ENCODE data around the gene PSAT1. TPM values are rescaled to one million over a fixed set of nuclear protein-coding genes. Genes with fewer than 3 reads are reported as not detected.

PSAT1 gene
- total RNA-seq, 2 experiments from 2014 or later = 132 to 137 TPM

DNA sequence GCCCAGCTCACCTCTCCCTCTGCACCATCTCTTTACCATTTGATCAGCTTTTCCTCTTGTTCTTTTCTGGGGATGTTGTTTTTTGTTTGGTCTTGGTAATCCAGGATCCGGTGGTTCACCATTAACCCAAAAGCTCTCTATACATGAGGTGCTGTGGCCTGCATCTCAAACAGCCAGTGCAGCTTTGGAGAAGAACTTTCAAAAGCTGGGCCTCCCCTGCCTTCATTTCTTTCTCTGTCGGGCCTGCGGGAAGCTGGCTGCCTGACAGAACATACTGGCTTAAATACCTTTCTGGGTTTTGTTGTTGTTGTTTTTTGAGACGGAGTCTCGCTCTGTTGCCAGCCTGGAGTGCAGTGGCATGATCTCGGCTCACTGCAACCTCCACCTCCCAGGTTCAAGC is 12.1 kb downstream of the PSAT1 start:
- ChIA-PET POLR2A (no interaction called here), CTCF (interaction anchor here (1.1 kb wide), 1 partner anchor 48 kb away, joined by 3 read pairs; no protein-coding TSS in a partner anchor)
- Mint-ChIP-seq H3K36me3 (peaks cover 73% of the 10 kb centered on the region), H3K4me3 (no peak overlapping the region), H3K27ac (no peak overlapping the region), H3K27me3 (no peaks in the 10 kb centered on the region), H3K4me1 (ENCODE audit: low read depth) (no peaks in the 10 kb centered on the region), H3K9me3 (no peaks in the 10 kb centered on the region)
- intact Hi-C loops (cut with micrococcal nuclease) = no loop called here
- DNase-seq = no peak

DNA sequence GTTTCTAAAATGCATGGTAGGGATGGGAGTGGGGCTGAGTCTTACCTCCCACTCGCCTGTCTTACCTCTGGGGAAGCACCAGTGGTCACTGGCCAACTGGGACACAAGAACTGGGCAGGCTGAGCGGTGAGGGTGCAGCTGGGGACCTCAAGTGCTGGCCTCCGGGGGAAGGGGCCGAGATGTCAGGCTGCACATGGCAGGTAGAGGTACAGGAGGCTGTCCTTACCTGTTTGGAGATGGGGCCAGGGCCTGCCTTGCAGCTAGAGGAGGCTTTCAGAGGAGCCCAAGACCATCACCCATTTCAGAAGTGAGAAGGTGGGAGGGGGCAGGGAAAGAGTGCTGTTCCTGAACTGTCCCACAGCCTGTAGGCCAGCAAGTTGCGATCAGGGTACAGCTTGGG is 14.2 kb downstream of the PSAT1 start:
- POLR2A ChIA-PET = interaction anchor here (0.6 kb wide), 1 partner anchor 12 kb away, joined by 3 read pairs; no protein-coding TSS in a partner anchor
- Mint-ChIP-seq H3K4me1 (ENCODE audit: low read depth) (no peaks in the 10 kb centered on the region), H3K9me3 (no peaks in the 10 kb centered on the region), H3K36me3 (peaks cover 70% of the 10 kb centered on the region), H3K27ac (no peak overlapping the region), H3K27me3 (no peaks in the 10 kb centered on the region), H3K4me3 (no peak overlapping the region)
- CTCF ChIA-PET = no interaction called here
- intact Hi-C loops (cut with micrococcal nuclease) = no loop called here
- DNase-seq = no peak

- no peak overlapping the region for H3K27ac Mint-ChIP-seq
- CTCF ChIA-PET = interaction anchor here (1.3 kb wide), 1 partner anchor 16 kb away, joined by 3 read pairs; no protein-coding TSS in a partner anchor
- H3K4me3 Mint-ChIP-seq = no peak overlapping the region
- intact Hi-C loops (cut with micrococcal nuclease) = no loop called here
- no peaks in the 10 kb centered on the region for H3K4me1 Mint-ChIP-seq (ENCODE audit: low read depth)
- POLR2A ChIA-PET = no interaction called here
- DNase-seq = no peak
- no peaks in the 10 kb centered on the region for H3K9me3 Mint-ChIP-seq
- H3K36me3 Mint-ChIP-seq = peaks cover 72% of the 10 kb centered on the region
- no peaks in the 10 kb centered on the region for H3K27me3 Mint-ChIP-seq
Observed at GRCh38 chr9:78311886-78312524, 15.1 kb downstream of the PSAT1 start.

- H3K27ac Mint-ChIP-seq = no peak overlapping the region
- intact Hi-C loops (cut with micrococcal nuclease) = no loop called here
- no peaks in the 10 kb centered on the region for H3K27me3 Mint-ChIP-seq
- no peaks in the 10 kb centered on the region for H3K9me3 Mint-ChIP-seq
- H3K4me3 Mint-ChIP-seq = no peak overlapping the region
- ChIA-PET CTCF (no interaction called here), POLR2A (no interaction called here)
- no peaks in the 10 kb centered on the region for H3K4me1 Mint-ChIP-seq (ENCODE audit: low read depth)
- H3K36me3 Mint-ChIP-seq = peaks cover 76% of the 10 kb centered on the region
- DNase-seq = no peak
Observed at GRCh38 chr9:78314550-78314949, 17.6 kb downstream of the PSAT1 start.

DNA sequence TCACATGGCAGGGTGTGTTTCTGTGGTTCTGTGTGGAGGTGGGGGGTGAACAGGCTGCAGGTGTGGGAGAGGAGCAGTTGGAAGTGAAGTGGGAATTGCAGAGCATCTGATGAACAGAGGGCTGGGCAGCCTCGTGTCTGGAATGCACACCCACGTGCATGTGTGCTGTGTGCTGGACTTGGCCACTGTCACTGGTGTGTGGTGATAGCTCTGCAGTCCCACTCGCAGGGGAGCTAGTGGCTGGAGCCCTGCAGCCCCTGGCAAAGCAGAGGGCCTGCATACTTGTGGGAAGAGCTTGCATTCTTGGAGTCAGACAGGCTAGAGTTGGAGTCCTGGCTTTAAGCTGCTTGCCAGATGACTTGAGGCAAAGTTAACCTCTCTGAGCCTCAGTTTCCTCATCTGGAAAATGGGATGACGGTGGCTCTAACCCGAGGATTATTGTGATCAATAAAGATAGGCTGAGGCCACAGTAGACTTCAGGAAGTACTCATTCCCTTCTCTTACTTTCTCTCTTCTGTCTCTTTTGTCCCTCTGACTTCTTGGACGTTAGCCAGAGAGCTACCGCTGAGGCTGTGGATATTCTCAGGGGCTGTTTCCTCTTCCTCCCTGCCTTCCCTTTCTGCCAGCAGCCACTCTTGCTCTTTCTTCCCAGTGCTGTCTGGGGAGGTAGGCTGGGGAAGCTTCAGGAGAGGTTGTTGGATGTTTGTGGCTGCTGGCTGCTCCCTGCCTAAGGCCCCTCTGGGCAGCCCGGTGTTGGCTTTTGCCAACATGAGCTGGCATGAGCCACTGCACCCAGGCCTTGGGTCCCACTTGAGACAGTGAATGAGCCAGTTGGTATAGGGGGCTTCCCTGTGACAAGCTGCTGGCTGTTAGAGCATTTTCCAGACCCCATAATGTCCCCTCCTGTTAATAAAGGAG is 18.3 kb downstream of the PSAT1 start:
- H3K27me3 Mint-ChIP-seq = no peaks in the 10 kb centered on the region
- ChIA-PET POLR2A (interaction anchor here (0.7 to 1.0 kb wide), 2 partner anchors 15 to 18 kb away, joined by 3 to 4 read pairs; no protein-coding TSS in a partner anchor), CTCF (no interaction called here)
- peaks cover 76% of the 10 kb centered on the region for H3K36me3 Mint-ChIP-seq
- intact Hi-C loops (cut with micrococcal nuclease) = no loop called here
- H3K4me3 Mint-ChIP-seq = no peak overlapping the region
- DNase-seq = no peak
- H3K27ac Mint-ChIP-seq = no peak overlapping the region
- H3K9me3 Mint-ChIP-seq = no peaks in the 10 kb centered on the region
- H3K4me1 Mint-ChIP-seq (ENCODE audit: low read depth) = no peaks in the 10 kb centered on the region

DNA sequence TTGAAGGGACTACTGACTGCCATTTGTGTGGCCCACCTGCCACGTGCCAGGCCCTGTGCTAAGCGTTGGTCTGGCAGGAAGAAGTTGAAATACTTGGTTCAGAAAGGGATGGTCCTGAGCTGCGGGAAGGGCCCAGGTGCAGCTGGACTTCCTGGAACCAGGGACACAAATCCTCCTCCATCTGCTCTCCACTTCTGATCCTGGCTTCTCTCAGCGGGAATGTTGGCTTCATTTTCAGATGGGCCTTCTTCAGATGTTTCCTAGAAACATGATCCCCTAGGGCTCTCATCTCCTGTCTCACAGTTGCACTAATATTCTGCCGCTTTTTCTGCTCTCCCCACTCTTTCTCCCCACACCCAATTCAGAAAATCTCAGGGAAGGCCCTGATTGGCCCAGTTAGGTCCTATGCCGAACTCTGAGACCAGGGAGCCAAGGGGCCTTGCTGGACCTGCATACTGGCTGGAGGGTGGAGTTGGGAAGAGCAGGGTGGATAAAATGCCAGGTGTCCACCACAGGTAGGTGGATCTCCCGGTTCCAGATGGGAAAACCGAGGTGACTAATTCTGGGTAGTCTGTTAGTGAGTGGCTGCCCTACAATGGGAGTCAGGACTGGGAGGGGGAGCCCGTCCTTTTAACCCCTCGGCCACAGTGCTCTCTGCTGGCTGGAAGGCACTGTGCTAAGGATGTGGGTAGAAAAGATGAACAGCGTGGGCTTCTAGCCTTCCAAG is 19.4 kb downstream of the PSAT1 start:
- Mint-ChIP-seq H3K36me3 (peaks cover 78% of the 10 kb centered on the region), H3K27me3 (no peaks in the 10 kb centered on the region), H3K9me3 (no peaks in the 10 kb centered on the region), H3K4me3 (no peak overlapping the region), H3K27ac (no peak overlapping the region), H3K4me1 (ENCODE audit: low read depth) (no peaks in the 10 kb centered on the region)
- intact Hi-C loops (cut with micrococcal nuclease) = no loop called here
- ChIA-PET CTCF (no interaction called here), POLR2A (interaction anchor here (0.7 to 1.0 kb wide), 3 partner anchors 12 to 19 kb away, joined by 3 to 4 read pairs (median 3); no protein-coding TSS in a partner anchor)
- no peak for DNase-seq

DNA sequence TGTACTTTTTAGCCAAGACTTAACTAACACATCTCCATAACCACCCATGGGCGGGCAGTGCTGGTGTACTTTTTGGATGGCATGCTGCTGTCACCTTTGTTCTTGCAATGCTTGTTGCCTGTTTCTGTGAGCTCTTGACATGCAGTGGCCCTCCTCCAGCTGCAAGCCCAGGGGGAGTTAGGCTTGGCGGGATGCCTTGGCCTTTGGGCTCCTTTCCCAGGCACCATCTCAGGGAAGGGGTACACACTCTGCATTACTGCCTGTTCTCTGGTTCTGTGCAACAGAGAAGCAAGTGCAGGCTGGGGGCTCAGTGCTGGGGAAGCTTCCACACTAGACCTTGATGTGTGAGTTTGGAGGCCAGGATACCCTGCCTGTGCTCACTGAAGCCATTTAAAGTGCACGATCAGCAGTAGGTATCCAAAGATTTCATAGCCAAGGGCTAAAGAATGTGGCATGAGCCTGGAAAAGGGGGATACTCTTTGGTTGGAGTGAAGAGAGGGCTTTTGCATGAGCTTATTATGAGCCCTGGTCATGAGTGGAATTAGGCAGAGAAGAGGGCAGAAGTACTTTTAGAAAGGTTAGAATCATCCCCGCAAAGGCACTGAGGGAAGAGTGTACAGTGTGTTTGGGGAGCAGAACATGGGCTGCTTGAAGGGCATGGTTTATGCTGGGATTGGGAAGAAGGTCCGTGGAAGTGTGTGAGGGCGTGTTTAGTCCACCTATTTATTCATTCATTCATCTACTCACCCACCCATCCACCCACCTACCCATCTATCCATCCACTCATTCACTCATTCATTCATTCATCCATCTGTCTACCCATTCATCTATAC is 22.5 kb downstream of the PSAT1 start:
- CTCF ChIA-PET = no interaction called here
- H3K36me3 Mint-ChIP-seq = peaks cover 85% of the 10 kb centered on the region
- H3K27ac Mint-ChIP-seq = no peak overlapping the region
- H3K27me3 Mint-ChIP-seq = no peaks in the 10 kb centered on the region
- H3K9me3 Mint-ChIP-seq = no peaks in the 10 kb centered on the region
- H3K4me3 Mint-ChIP-seq = no peak overlapping the region
- no peaks in the 10 kb centered on the region for H3K4me1 Mint-ChIP-seq (ENCODE audit: low read depth)
- intact Hi-C loops (cut with micrococcal nuclease) = no loop called here
- no peak for DNase-seq
- POLR2A ChIA-PET = no interaction called here

GRCh38 chr9:78320030-78320693 is 23.2 kb downstream of the PSAT1 start:
- Mint-ChIP-seq H3K4me1 (ENCODE audit: low read depth) (no peaks in the 10 kb centered on the region), H3K4me3 (no peak overlapping the region), H3K27me3 (no peaks in the 10 kb centered on the region), H3K36me3 (peaks cover 85% of the 10 kb centered on the region), H3K27ac (no peak overlapping the region), H3K9me3 (no peaks in the 10 kb centered on the region)
- ChIA-PET POLR2A (no interaction called here), CTCF (no interaction called here)
- intact Hi-C loops (cut with micrococcal nuclease) = no loop called here
- DNase-seq = no peak

GRCh38 chr9:78320875-78321496 is 24.1 kb downstream of the PSAT1 start:
- CTCF ChIA-PET = no interaction called here
- H3K27me3 Mint-ChIP-seq = no peaks in the 10 kb centered on the region
- intact Hi-C loops (cut with micrococcal nuclease) = no loop called here
- H3K4me3 Mint-ChIP-seq = no peak overlapping the region
- no peak for DNase-seq
- H3K36me3 Mint-ChIP-seq = peaks cover 87% of the 10 kb centered on the region
- POLR2A ChIA-PET = interaction anchor here (0.6 kb wide), 1 partner anchor 89 kb away, joined by 3 read pairs; no protein-coding TSS in a partner anchor
- no peaks in the 10 kb centered on the region for H3K9me3 Mint-ChIP-seq
- no peak overlapping the region for H3K27ac Mint-ChIP-seq
- no peaks in the 10 kb centered on the region for H3K4me1 Mint-ChIP-seq (ENCODE audit: low read depth)

- intact Hi-C loops (cut with micrococcal nuclease) = no loop called here
- ChIA-PET POLR2A (no interaction called here), CTCF (no interaction called here)
- H3K27ac Mint-ChIP-seq = no peak overlapping the region
- H3K36me3 Mint-ChIP-seq = peaks cover 86% of the 10 kb centered on the region
- no peak for DNase-seq
- no peak overlapping the region for H3K4me3 Mint-ChIP-seq
- H3K4me1 Mint-ChIP-seq (ENCODE audit: low read depth) = no peaks in the 10 kb centered on the region
- H3K9me3 Mint-ChIP-seq = no peaks in the 10 kb centered on the region
- no peaks in the 10 kb centered on the region for H3K27me3 Mint-ChIP-seq
Observed at GRCh38 chr9:78321505-78321904, 24.6 kb downstream of the PSAT1 start.
